Urothelium cell line (cell line): ENCODE data around the gene SWSAP1.
"Not testable (repeated sequence)": the region's sequence is repeated elsewhere in the genome, so short reads cannot be mapped to it uniquely, and the experiment has no call there.

ENCODE experiments used
- DNase-seq: peaks from one replicate; pipeline ENCODE4 v3.0.0; 2011; ENCODE audit warnings: low spot score, mixed read lengths
- FAIRE-seq: peaks from 2 replicates; lab custom pipeline; 2011; peaks lifted over from hg19 to GRCh38; lab: Jason Lieb, UNC

Gene SWSAP1

GRCh38 chr19:11377756-11378155 lies 3.3 kb downstream of the SWSAP1 start:
- DNase-seq (no peak), FAIRE-seq (no peak)

GRCh38 chr19:11378319-11379189 lies 4.1 kb downstream of the SWSAP1 start:
- DNase-seq: no peak
- no peak for FAIRE-seq

GRCh38 chr19:11379269-11379845 lies 4.9 kb downstream of the SWSAP1 start:
- not testable (repeated sequence) for DNase-seq, FAIRE-seq

GRCh38 chr19:11379857-11380350 lies 5.4 kb downstream of the SWSAP1 start:
- FAIRE-seq (no peak), DNase-seq (no peak)

GRCh38 chr19:11380653-11381537 lies 6.4 kb downstream of the SWSAP1 start:
- no peak for FAIRE-seq
- peak; percentile 93 for DNase-seq

GRCh38 chr19:11382898-11383705 lies 8.6 kb downstream of the SWSAP1 start:
- DNase-seq: peak; percentile 62
- FAIRE-seq: no peak

GRCh38 chr19:11383706-11384048 lies 9.2 kb downstream of the SWSAP1 start:
- no peak for FAIRE-seq
- DNase-seq: no peak

- FAIRE-seq: no peak
- no peak for DNase-seq
Measured at GRCh38 chr19:11384778-11385129, 10.3 kb downstream of the SWSAP1 start.

- DNase-seq (no peak), FAIRE-seq (no peak)
Measured at GRCh38 chr19:11387162-11388034, 12.9 kb downstream of the SWSAP1 start.

GRCh38 chr19:11390359-11390758 lies 15.9 kb downstream of the SWSAP1 start:
- no peak for FAIRE-seq
- DNase-seq: no peak

GRCh38 chr19:11390933-11391680 lies 16.6 kb downstream of the SWSAP1 start:
- DNase-seq: no peak
- no peak for FAIRE-seq

GRCh38 chr19:11397089-11397610 lies 22.7 kb downstream of the SWSAP1 start:
- DNase-seq (no peak), FAIRE-seq (no peak)

GRCh38 chr19:11399667-11400066 lies 25.2 kb downstream of the SWSAP1 start:
- FAIRE-seq (no peak), DNase-seq (no peak)

- FAIRE-seq (no peak), DNase-seq (no peak)
Measured at GRCh38 chr19:11400798-11401197, 26.3 kb downstream of the SWSAP1 start.

GRCh38 chr19:11401808-11402543 lies 27.5 kb downstream of the SWSAP1 start:
- DNase-seq: no peak
- FAIRE-seq: no peak

GRCh38 chr19:11404588-11405222 lies 30.2 kb downstream of the SWSAP1 start:
- FAIRE-seq (no peak), DNase-seq (no peak)

- no peak for FAIRE-seq
- DNase-seq: no peak
Measured at GRCh38 chr19:11405846-11406643, 31.6 kb downstream of the SWSAP1 start.
